ENCODE measurements around the gene ZNF236. TPM values are rescaled to one million over a fixed set of nuclear protein-coding genes. Genes with fewer than 3 reads are reported as not detected.

Gene ZNF236
- polyA plus RNA-seq, 1 donor from 2014 or later, result 7.7 TPM

GRCh38 chr18:76911440-76911839 is 89.1 kb downstream of the ZNF236 start:
- Histone ChIP-seq H2AFZ (ENCODE audit: low read depth, low read length) (no peak overlapping the region), H3F3A (ENCODE audit: insufficient read depth, low read length, poor library complexity, severe bottlenecking) (no peaks in the 10 kb centered on the region), H4K20me1 (ENCODE audit: insufficient read depth) (no peaks in the 10 kb centered on the region), H3K27me3 (ENCODE audit: insufficient read depth, low read depth, low read length) (no peaks in the 10 kb centered on the region), H3K36me3 (ENCODE audit: insufficient read depth, low read length) (peaks cover 11% of the 10 kb centered on the region), H3K79me2 (replicated peaks; ENCODE audit: insufficient read depth, low read length) (no peaks in the 10 kb centered on the region), H3K9ac (ENCODE audit: low read length) (no peak overlapping the region), H3K4me3 (ENCODE audit: low read length) (no peak overlapping the region), H3K4me2 (ENCODE audit: low read length) (no peak overlapping the region), H3K9me2 (ENCODE audit: insufficient read depth, low read length) (no peaks in the 10 kb centered on the region), H3K27ac (ENCODE audit: low read length) (no peak overlapping the region), H3K9me3 (ENCODE audit: low read length) (no peaks in the 10 kb centered on the region)
- no peak for TF ChIP-seq TAF1 (IDR thresholded peaks at IDR 0.05; ENCODE audit: low read depth)
- TF ChIP-seq SMC3 (conservative IDR thresholded peaks at IDR 0.05; ENCODE audit: poor library complexity), result no peak
- TF ChIP-seq MXI1 (conservative IDR thresholded peaks at IDR 0.05; ENCODE audit: poor library complexity, severe bottlenecking), result no peak
- TF ChIP-seq REST (IDR thresholded peaks at IDR 0.05; ENCODE audit: borderline replicate concordance), result no peak
- no peak for TF ChIP-seq RAD21 (conservative IDR thresholded peaks at IDR 0.05)
- no peak for TF ChIP-seq EZH2 (IDR thresholded peaks at IDR 0.05; ENCODE audit: borderline replicate concordance, insufficient read depth, low read length, poor library complexity, severe bottlenecking)
- TF ChIP-seq POLR2AphosphoS5 (IDR thresholded peaks at IDR 0.05), result no peak
- TF ChIP-seq, protein P1, sequence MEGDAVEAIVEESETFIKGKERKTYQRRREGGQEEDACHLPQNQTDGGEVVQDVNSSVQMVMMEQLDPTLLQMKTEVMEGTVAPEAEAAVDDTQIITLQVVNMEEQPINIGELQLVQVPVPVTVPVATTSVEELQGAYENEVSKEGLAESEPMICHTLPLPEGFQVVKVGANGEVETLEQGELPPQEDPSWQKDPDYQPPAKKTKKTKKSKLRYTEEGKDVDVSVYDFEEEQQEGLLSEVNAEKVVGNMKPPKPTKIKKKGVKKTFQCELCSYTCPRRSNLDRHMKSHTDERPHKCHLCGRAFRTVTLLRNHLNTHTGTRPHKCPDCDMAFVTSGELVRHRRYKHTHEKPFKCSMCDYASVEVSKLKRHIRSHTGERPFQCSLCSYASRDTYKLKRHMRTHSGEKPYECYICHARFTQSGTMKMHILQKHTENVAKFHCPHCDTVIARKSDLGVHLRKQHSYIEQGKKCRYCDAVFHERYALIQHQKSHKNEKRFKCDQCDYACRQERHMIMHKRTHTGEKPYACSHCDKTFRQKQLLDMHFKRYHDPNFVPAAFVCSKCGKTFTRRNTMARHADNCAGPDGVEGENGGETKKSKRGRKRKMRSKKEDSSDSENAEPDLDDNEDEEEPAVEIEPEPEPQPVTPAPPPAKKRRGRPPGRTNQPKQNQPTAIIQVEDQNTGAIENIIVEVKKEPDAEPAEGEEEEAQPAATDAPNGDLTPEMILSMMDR (IDR thresholded peaks at IDR 0.05; ENCODE audit: poor library complexity, severe bottlenecking), result no peak
- no peak for TF ChIP-seq EP300 (conservative IDR thresholded peaks at IDR 0.05; ENCODE audit: poor library complexity, severe bottlenecking)

DNA sequence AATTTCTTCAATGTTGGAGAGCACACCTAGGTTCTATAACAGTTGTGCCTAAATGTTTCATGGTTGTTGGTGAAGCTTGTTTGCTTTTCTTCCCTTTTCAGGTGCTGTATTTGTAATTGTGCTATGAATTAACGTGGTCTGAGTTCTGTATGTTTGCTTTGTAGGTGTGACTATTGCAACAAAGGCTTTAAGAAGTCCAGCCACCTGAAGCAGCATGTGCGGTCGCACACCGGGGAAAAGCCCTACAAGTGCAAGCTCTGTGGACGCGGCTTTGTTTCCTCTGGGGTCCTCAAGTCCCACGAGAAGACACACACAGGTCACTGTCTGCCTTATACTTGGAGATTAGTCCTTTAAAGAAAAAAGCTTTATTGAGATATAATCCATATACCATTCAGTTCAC is 91.2 kb downstream of the ZNF236 start:
- no peak for TF ChIP-seq EZH2 (IDR thresholded peaks at IDR 0.05; ENCODE audit: borderline replicate concordance, insufficient read depth, low read length, poor library complexity, severe bottlenecking)
- TF ChIP-seq MXI1 (conservative IDR thresholded peaks at IDR 0.05; ENCODE audit: poor library complexity, severe bottlenecking), result no peak
- TF ChIP-seq TAF1 (IDR thresholded peaks at IDR 0.05; ENCODE audit: low read depth), result no peak
- no peak for TF ChIP-seq EP300 (conservative IDR thresholded peaks at IDR 0.05; ENCODE audit: poor library complexity, severe bottlenecking)
- TF ChIP-seq SMC3 (conservative IDR thresholded peaks at IDR 0.05; ENCODE audit: poor library complexity), result no peak
- TF ChIP-seq RAD21 (conservative IDR thresholded peaks at IDR 0.05), result no peak
- TF ChIP-seq POLR2AphosphoS5 (IDR thresholded peaks at IDR 0.05), result no peak
- TF ChIP-seq, protein P1 (IDR thresholded peaks at IDR 0.05; ENCODE audit: poor library complexity, severe bottlenecking), result no peak
- no peak for TF ChIP-seq REST (IDR thresholded peaks at IDR 0.05; ENCODE audit: borderline replicate concordance)
- no peak overlapping the region for H3K4me3 ChIP-seq (ENCODE audit: low read length)
- peaks cover 11% of the 10 kb centered on the region for H3K36me3 ChIP-seq (ENCODE audit: insufficient read depth, low read length)

More for the DNA sequence above, 91.2 kb downstream of the ZNF236 start:
- Histone ChIP-seq H3K9me2 (ENCODE audit: insufficient read depth, low read length) (no peaks in the 10 kb centered on the region), H3K9ac (ENCODE audit: low read length) (no peak overlapping the region), H3K79me2 (replicated peaks; ENCODE audit: insufficient read depth, low read length) (no peaks in the 10 kb centered on the region), H2AFZ (ENCODE audit: low read depth, low read length) (no peak overlapping the region), H3K9me3 (ENCODE audit: low read length) (no peaks in the 10 kb centered on the region), H3K27ac (ENCODE audit: low read length) (no peak overlapping the region), H4K20me1 (ENCODE audit: insufficient read depth) (no peaks in the 10 kb centered on the region), H3K27me3 (ENCODE audit: insufficient read depth, low read depth, low read length) (no peaks in the 10 kb centered on the region), H3F3A (ENCODE audit: insufficient read depth, low read length, poor library complexity, severe bottlenecking) (no peaks in the 10 kb centered on the region), H3K4me2 (ENCODE audit: low read length) (no peak overlapping the region)

All from neural cell (in vitro differentiated cells).